GM19193 (cell line): ENCODE measurements around the gene LRFN2.

Experiments
- POLR2A ChIP-seq: IDR thresholded peaks from 4 replicates; pipeline ENCODE4 v1.6.1; 2011; ENCODE audit not compliant: insufficient read depth, insufficient read length; ENCODE audit errors: extremely low read depth

The LRFN2 gene

GRCh38 chr6:40587240-40588069, at the start of gene LRFN2:
LRFN2 (minus strand) TSS chr6:40587364.
- TF ChIP-seq POLR2A = no peak

- TF ChIP-seq POLR2A = no peak
Observed at GRCh38 chr6:40634429-40634828, 47.3 kb upstream of the LRFN2 start.

DNA sequence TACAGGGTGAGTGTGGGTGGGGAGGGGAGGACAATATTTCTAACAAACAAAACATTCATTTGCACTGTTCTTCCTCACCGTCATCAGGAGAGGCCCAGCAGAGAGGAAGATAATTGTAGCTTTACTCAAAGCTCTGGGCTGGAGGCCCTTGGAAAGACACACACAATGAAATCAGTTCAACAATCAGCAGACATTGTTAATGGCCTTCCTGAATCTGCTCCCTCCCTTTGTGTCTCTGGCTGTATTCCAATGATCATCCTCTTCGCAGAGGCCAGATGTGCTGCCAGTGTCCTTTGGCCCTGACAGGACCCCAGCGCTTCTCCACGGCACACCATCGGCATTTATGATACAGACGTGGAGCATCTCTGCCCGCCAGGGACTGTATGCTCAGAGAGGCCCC, 44.6 kb upstream of the LRFN2 start:
- TF ChIP-seq POLR2A = no peak

DNA sequence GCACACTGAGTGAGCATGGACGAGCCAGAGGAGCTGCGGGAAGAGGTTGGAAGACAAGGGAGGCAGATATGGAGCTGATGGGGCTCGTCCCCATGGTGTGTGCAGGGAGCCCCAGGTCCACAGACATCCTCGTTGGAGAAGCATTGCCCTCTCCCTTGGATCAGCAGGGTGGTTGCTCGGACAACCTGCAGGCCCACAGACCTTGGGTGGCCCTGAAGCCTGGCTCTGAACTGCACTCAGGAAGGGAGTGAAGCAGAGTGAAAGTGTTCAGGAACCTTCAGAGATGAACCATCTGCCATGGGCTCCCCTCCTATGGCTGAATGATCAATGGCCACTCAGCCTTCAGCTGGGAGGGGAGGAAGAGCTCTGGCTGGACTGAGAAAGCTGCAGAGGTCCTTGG, 43.3 kb upstream of the LRFN2 start:
- no peak for TF ChIP-seq POLR2A

DNA sequence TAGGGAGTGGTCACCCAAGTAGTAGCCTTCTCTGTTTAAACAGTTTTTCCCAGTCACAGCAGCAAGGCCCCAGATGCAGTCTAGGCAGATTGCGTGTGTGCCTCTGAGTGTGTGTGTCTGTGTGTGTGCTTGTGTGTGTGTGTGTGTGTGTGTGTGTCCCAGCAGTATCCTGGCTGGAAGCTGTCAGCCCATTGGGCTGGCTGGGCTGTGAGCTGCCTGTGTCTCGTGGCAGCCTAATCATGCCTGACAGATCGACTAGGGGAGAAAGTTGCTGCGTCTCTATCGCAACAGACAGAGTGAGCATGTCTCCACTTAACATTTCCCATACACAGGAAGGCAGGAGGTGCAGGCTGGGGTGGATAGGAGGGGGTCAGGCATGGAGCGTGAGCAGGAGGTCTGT, 42.9 kb upstream of the LRFN2 start:
- no peak for TF ChIP-seq POLR2A

- TF ChIP-seq POLR2A = no peak
Observed at GRCh38 chr6:40629463-40629862, 42.3 kb upstream of the LRFN2 start.

GRCh38 chr6:40627316-40627715, 40.2 kb upstream of the LRFN2 start:
- no peak for TF ChIP-seq POLR2A

DNA sequence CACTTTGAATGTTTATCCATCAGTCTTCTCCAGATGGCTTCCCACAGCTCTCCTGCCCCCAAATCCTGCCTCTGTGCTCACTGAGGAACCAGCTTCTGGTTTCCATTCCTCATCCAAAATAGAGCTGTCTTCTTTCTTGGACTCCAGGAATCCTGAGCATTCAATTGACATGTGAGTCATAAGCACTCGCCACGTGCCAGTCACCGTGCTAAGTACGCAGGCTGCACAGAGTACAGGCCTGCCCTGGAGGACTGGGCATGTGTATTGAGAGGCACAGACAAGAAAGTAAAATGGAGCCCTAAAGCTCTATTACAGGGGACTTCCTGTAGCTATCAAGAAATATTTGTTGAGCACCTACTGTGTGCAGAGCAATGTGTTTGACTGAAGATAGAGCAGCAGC, 39.7 kb upstream of the LRFN2 start:
- TF ChIP-seq POLR2A = no peak

DNA sequence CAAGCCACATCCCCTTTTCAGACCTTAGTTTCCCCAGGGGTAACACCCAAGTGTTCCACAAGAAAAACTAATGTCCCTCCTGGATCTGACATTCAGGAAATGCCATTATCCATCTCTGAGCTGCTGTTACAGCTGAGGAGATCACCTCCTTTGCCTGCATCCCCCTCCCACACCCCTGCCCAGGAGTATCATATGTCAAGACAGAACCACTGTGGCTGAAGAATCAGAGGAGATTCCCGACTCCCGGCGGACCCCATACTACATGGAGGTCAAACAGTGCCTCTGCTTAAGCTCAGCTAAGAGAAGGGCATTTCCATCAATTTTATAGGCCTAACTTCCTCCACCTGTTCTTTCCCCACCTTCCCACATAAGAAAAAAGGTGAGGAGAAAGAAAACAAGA, 36.8 kb upstream of the LRFN2 start:
- no peak for TF ChIP-seq POLR2A

- no peak for TF ChIP-seq POLR2A
Observed at GRCh38 chr6:40623178-40623577, 36.0 kb upstream of the LRFN2 start.

DNA sequence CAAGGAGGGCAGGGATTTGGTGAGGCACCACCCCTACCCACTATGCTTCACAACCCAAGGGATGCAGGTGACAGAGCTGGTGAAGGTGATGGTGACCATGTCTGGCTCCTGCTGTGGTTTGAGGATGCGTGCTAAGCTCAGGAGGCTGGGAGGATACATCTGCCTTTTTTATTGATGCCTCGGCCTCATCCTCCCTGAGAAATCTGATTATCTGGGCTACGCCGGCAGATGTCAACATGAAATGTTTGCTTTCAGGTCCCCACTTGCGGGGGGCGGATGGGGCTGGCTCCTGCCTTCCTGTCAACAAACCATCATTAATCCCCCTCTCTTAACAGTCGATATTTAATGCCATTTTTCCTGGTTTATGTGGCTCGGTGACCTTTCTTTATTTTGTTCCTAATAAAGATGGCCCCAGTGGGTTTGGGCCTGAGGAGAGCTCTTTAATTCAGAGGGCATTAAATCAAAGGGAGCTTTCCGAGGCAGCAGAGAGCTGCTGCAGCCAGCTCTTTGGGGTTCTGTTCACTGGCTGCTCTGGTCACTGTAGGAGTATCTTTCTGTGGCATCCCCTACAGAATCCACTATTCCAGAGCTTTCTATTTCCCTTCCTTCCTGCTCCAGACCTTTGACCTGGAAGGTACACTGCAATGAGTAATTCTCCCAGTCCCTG, 33.5 kb upstream of the LRFN2 start:
- no peak for TF ChIP-seq POLR2A

- no peak for TF ChIP-seq POLR2A
Observed at GRCh38 chr6:40614671-40615070, 27.5 kb upstream of the LRFN2 start.

- TF ChIP-seq POLR2A = no peak
Observed at GRCh38 chr6:40611912-40612311, 24.7 kb upstream of the LRFN2 start.

DNA sequence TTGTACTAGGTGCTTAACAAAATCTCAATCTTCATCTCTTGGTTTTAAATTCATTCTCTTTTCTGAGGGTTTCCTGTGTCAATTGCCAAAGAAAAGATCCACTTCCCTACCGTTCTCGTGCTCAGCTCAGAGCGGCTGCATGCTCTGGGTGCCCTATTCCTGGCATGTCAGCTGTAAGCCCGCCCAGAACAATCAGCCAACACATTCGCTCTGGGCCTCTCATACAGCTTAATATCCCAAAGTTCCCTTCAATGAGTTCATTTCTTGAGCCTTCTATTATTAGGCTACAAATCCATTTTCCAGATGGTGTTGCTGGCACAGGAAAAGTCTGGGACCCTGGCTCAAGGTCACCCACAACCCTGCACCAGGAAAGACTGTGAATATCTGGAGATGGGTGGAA, 24.3 kb upstream of the LRFN2 start:
- no peak for TF ChIP-seq POLR2A

GRCh38 chr6:40610229-40610628, 23.1 kb upstream of the LRFN2 start:
- no peak for TF ChIP-seq POLR2A

DNA sequence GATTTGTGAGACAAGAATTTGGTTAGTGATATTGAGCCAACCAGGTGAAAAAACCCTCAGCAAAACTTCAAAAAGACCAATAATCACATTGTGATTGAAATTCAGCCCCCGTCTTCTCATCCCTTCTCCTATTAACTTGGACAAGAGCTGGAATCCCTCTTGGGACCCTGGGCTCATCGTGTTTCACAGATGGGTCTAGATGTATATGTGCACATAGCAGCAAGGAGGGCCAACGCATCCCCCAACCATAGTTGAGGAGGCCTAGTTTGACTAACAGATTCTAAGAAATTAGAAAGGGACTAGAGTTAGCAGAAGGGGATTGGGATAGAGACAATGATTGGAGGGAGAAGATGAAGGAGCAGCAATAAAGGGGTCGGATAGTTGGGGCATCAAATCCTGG, 19.8 kb upstream of the LRFN2 start:
- no peak for TF ChIP-seq POLR2A
